Left lung (tissue), 10 donors: ENCODE results near the gene LRRN4. TPM values are rescaled to one million over a fixed set of nuclear protein-coding genes. Genes with fewer than 3 reads are reported as not detected.

Experiments
- ATAC-seq: fragments of 200-7000 bp; cut with Tn5 transposase; one replicate; pipeline ENCODE4 v1.9.1; 2020; ENCODE audit warnings: moderate library complexity
- DNase-seq, 4 donors: peaks; one replicate each; pipeline ENCODE4 v3.0.0-alpha.2; 2013 to 2020
- H3K27ac ChIP-seq, 2 donors: fragments of 200-600 bp; sonication (generic) in 1 of 2; one replicate each; pipeline versions ENCODE4 v1.5.0 to v1.8.0; 2020 to 2021
- H3K27me3 ChIP-seq, 2 donors: fragments of 200-600 bp; sonication (generic) in 1 of 2; one replicate each; pipeline versions ENCODE4 v1.5.0 to v1.8.0; 2020 to 2021
- H3K36me3 ChIP-seq, 2 donors: fragments of 200-600 bp; sonication (generic) in 1 of 2; one replicate each; pipeline versions ENCODE4 v1.5.0 to v1.8.0; 2020 to 2021
- H3K4me1 ChIP-seq, 2 donors: fragments of 200-600 bp; one replicate each; pipeline ENCODE4 v1.8.0; 2021
- H3K4me3 ChIP-seq, 2 donors: fragments of 200-600 bp; sonication (generic) in 1 of 2; one replicate each; pipeline versions ENCODE4 v1.5.0 to v1.8.0; 2020 to 2021; ENCODE audit warnings: mild to moderate bottlenecking in 1 of 2
- H3K9me3 ChIP-seq, 2 donors: fragments of 200-600 bp; sonication (generic) in 1 of 2; one replicate each; pipeline versions ENCODE4 v1.5.0 to v1.8.0; 2020 to 2021
- CTCF ChIP-seq, 2 donors: fragments of 200-600 bp; sonication (generic) in 1 of 2; IDR thresholded peaks; one replicate each; pipeline versions ENCODE4 v1.5.0 to v1.8.0; 2021; ENCODE audit warnings: antibody characterized with exemption in 2 of 2
- intact Hi-C, 2 donors: fragments of 100-400 bp; cut with DNase I; formaldehyde crosslinking; loops; one replicate each; pipeline versions ENCODE4 v1.11.2 to v1.14.2; 2022
- polyA plus RNA-seq, 6 donors: library from polyadenylated mRNA; unstranded; fragments of 120-200 nt; gene quantifications; one replicate each; pipeline ENCODE4 v1.2.1, GENCODE V29; 2013; ENCODE audit not compliant: insufficient read length in 6 of 6
- total RNA-seq, 2 donors: library from RNA; stranded (reverse); fragmentation: NEBNext Ultra II Directional; extraction: Animal tissue kit (Norgen Biotek cat#: 25700); gene quantifications; one replicate each; pipeline ENCODE4 v1.2.1, GENCODE V29; 2021
- donor health status: DM: no; HTN: yes; CAD: no.
- donor health status: DM: no; HTN: no; CAD: no.

The LRRN4 gene
- total and polyA plus RNA-seq, 8 donors, result 0.31 to 44.3 (median 1.1) TPM

GRCh38 chr20:6040958-6041807 lies 12.7 kb downstream of the LRRN4 start:
- Histone ChIP-seq H3K4me3 (no peak overlapping the region), H3K9me3 (no peaks in the 10 kb centered on the region), H3K36me3 (peaks cover 0 to 86% of the 10 kb centered on the region in 2 donors), H3K27me3 (no peaks in the 10 kb centered on the region), H3K27ac (no peak overlapping the region), H3K4me1 (no peaks in the 10 kb centered on the region)
- no peak for DNase-seq
- no peak for TF ChIP-seq CTCF (IDR thresholded peaks at IDR 0.05)
- intact Hi-C loops, result no loop called here
- ATAC-seq, result no peak

- no peak overlapping the region for H3K27ac ChIP-seq
- ATAC-seq (no peak), DNase-seq (no peak)
- peaks cover 0 to 93% of the 10 kb centered on the region in 2 donors for H3K36me3 ChIP-seq
- no peak for TF ChIP-seq CTCF (IDR thresholded peaks at IDR 0.05)
- no peaks in the 10 kb centered on the region for H3K9me3 ChIP-seq
- H3K27me3 ChIP-seq, result no peaks in the 10 kb centered on the region
- intact Hi-C loops, result no loop called here
- H3K4me3 ChIP-seq, result no peak overlapping the region
- H3K4me1 ChIP-seq, result no peaks in the 10 kb centered on the region
Observed at GRCh38 chr20:6040540-6040939, 13.3 kb downstream of the LRRN4 start.

- no peaks in the 10 kb centered on the region for H3K9me3 ChIP-seq
- no peaks in the 10 kb centered on the region for H3K27me3 ChIP-seq
- ATAC-seq, result no peak
- intact Hi-C loops, result no loop called here
- no peak for DNase-seq
- peaks cover 0 to 4% of the 10 kb centered on the region in 2 donors for H3K4me1 ChIP-seq
- H3K4me3 ChIP-seq, result no peak overlapping the region
- peaks cover 0 to 99% of the 10 kb centered on the region in 2 donors for H3K36me3 ChIP-seq
- H3K27ac ChIP-seq, result no peak overlapping the region
- no peak for TF ChIP-seq CTCF (IDR thresholded peaks at IDR 0.05)
Observed at GRCh38 chr20:6039766-6040165, 14.1 kb downstream of the LRRN4 start.

GRCh38 chr20:6038256-6038655 lies 15.6 kb downstream of the LRRN4 start:
- TF ChIP-seq CTCF (IDR thresholded peaks at IDR 0.05), result no peak
- intact Hi-C loops, result no loop called here
- Histone ChIP-seq H3K27ac (no peak overlapping the region), H3K27me3 (no peaks in the 10 kb centered on the region), H3K4me3 (no peak overlapping the region), H3K4me1 (peaks cover 0 to 18% of the 10 kb centered on the region in 2 donors), H3K9me3 (no peaks in the 10 kb centered on the region), H3K36me3 (peaks cover 0 to 99% of the 10 kb centered on the region in 2 donors)
- ATAC-seq (no peak), DNase-seq (no peak)

GRCh38 chr20:6037082-6037481 lies 16.8 kb downstream of the LRRN4 start:
- Histone ChIP-seq H3K9me3 (no peaks in the 10 kb centered on the region), H3K4me3 (no peak overlapping the region), H3K27ac (no peak overlapping the region), H3K36me3 (peaks cover 0 to 98% of the 10 kb centered on the region in 2 donors), H3K4me1 (peaks cover 0 to 20% of the 10 kb centered on the region in 2 donors), H3K27me3 (no peaks in the 10 kb centered on the region)
- DNase-seq (no peak), ATAC-seq (no peak)
- no peak for TF ChIP-seq CTCF (IDR thresholded peaks at IDR 0.05)
- intact Hi-C loops, result no loop called here
